Adrenal gland (tissue), 5 donors: ENCODE results near the gene ZKSCAN5.

ENCODE experiments used
- CTCF ChIP-seq, 6 experiments: fragments of 450-650 bp in 4 of 6; fragments of 200-600 bp in 2 of 6; sonication (generic) in 1 of 6; IDR thresholded peaks; 1 replicate in 5 of 6; 2 replicates in 1 of 6; pipeline versions ENCODE4 v1.5.1 to v1.8.0; 2016 to 2021; ENCODE audit warnings: antibody characterized with exemption in 6 of 6, mild to moderate bottlenecking in 2 of 6, moderate library complexity in 1 of 6
- POLR2A ChIP-seq, 2 donors: fragments of 450-650 bp; IDR thresholded peaks; one replicate each; pipeline ENCODE4 v1.6.1; 2017; ENCODE audit warnings: antibody characterized with exemption in 2 of 2, mild to moderate bottlenecking in 2 of 2, moderate library complexity in 1 of 2
- donor health status: DM: no; HTN: no; CAD: no.

- peak in 1 of 2 donors; percentile 26 for TF ChIP-seq POLR2A (IDR thresholded peaks at IDR 0.05)
- no peak for TF ChIP-seq CTCF (IDR thresholded peaks at IDR 0.05)
Measured at GRCh38 chr7:99562832-99563231, 58.4 kb downstream of the ZKSCAN5 start.
